GM12878 (cell line): ENCODE results near the gene MTTP.

Source experiments
- ATF3 ChIP-seq: IDR thresholded peaks from 2 replicates; pipeline ENCODE4 v1.6.1; 2011; ENCODE audit warnings: low read depth, mild to moderate bottlenecking, low read length, moderate library complexity, borderline replicate concordance; ENCODE audit errors: extremely low read depth
- ATF7 ChIP-seq: fragments of 450-650 bp; IDR thresholded peaks from 2 replicates; pipeline ENCODE4 v1.6.1; 2016; ENCODE audit warnings: low read depth, mild to moderate bottlenecking
- CREB1 ChIP-seq: IDR thresholded peaks from 2 replicates; pipeline ENCODE4 v1.6.1; 2012; ENCODE audit warnings: low read depth, mild to moderate bottlenecking, inconsistent platforms
- CTCF ChIP-seq, 3 experiments: IDR thresholded peaks in 2 of 3; conservative IDR thresholded peaks in 1 of 3; 2 replicates each; pipeline ENCODE4 v1.5.1; 2011; ENCODE audit warnings: low read depth in 3 of 3, low read length in 3 of 3, mild to moderate bottlenecking in 3 of 3, control low read depth in 2 of 3, moderate library complexity in 2 of 3, inconsistent platforms in 1 of 3, mixed read lengths in 1 of 3; ENCODE audit not compliant: control insufficient read depth in 2 of 3, insufficient read depth in 1 of 3; ENCODE audit errors: extremely low read depth in 1 of 3
- FOS ChIP-seq: IDR thresholded peaks from 3 replicates; pipeline ENCODE4 v1.6.1; 2011; ENCODE audit warnings: borderline replicate concordance; ENCODE audit not compliant: insufficient read length; ENCODE audit errors: extremely low read depth
- HDAC2 ChIP-seq: fragments of 200-600 bp; sonication (generic); IDR thresholded peaks from 2 replicates; pipeline ENCODE4 v1.6.1; 2017
- HDGF ChIP-seq: fragments of 450-650 bp; IDR thresholded peaks from 2 replicates; pipeline ENCODE4 v1.6.1; 2016; ENCODE audit warnings: antibody characterized with exemption
- IRF4 ChIP-seq: IDR thresholded peaks from 2 replicates; pipeline ENCODE4 v1.6.1; 2011; ENCODE audit warnings: low read depth, low read length
- MYC ChIP-seq: IDR thresholded peaks from 2 replicates; pipeline ENCODE4 v1.6.1; 2011; ENCODE audit warnings: mild to moderate bottlenecking, low read length, moderate library complexity, inconsistent platforms; ENCODE audit not compliant: insufficient read depth, insufficient replicate concordance, insufficient read length, severe bottlenecking
- POLR2A ChIP-seq: IDR thresholded peaks from 2 replicates; pipeline ENCODE4 v1.6.1; 2011; ENCODE audit warnings: low read depth, mild to moderate bottlenecking, low read length
- SIX5 ChIP-seq: IDR thresholded peaks from 2 replicates; pipeline ENCODE4 v1.6.1; 2011; ENCODE audit warnings: mild to moderate bottlenecking, low read depth, low read length, moderate library complexity; ENCODE audit not compliant: severe bottlenecking

GRCh38 chr4:99634742-99635360 is 60.2 kb downstream of the MTTP start:
- TF ChIP-seq MYC (no peak), ATF3 (no peak), SIX5 (no peak), ATF7 (no peak), HDAC2 (no peak), FOS (no peak), CTCF (IDR thresholded peaks at IDR 0.05 in 2 of 3, conservative IDR thresholded peaks at IDR 0.05 in 1 of 3; ENCODE audit: control insufficient read depth in 2 of 3, extremely low read depth in 1 of 3, insufficient read depth in 1 of 3, low read depth in 3 of 3, low read length in 3 of 3) (no peak), CREB1 (no peak), IRF4 (no peak), HDGF (no peak), POLR2A (no peak)
